Keratinocyte (primary cell): ENCODE measurements around the gene TSC22D4.

Source experiments
- EZH2 ChIP-seq: IDR thresholded peaks from one replicate; pipeline ENCODE4 v1.6.1; 2012; ENCODE audit warnings: inconsistent platforms, mild to moderate bottlenecking, low read length, moderate library complexity
- TF ChIP-seq, protein P1 (sequence below), 3 experiments: IDR thresholded peaks in 1 of 3; conservative IDR thresholded peaks in 1 of 3; optimal IDR thresholded peaks in 1 of 3; 2 replicates in 2 of 3; 3 replicates in 1 of 3; pipeline versions ENCODE3 to v1.5.1; 2011; ENCODE audit warnings: low read length in 3 of 3, mild to moderate bottlenecking in 3 of 3, moderate library complexity in 2 of 3, control low read depth in 1 of 3, inconsistent platforms in 1 of 3; ENCODE audit not compliant: insufficient read depth in 2 of 3; ENCODE audit errors: extremely low read depth in 1 of 3

DNA sequence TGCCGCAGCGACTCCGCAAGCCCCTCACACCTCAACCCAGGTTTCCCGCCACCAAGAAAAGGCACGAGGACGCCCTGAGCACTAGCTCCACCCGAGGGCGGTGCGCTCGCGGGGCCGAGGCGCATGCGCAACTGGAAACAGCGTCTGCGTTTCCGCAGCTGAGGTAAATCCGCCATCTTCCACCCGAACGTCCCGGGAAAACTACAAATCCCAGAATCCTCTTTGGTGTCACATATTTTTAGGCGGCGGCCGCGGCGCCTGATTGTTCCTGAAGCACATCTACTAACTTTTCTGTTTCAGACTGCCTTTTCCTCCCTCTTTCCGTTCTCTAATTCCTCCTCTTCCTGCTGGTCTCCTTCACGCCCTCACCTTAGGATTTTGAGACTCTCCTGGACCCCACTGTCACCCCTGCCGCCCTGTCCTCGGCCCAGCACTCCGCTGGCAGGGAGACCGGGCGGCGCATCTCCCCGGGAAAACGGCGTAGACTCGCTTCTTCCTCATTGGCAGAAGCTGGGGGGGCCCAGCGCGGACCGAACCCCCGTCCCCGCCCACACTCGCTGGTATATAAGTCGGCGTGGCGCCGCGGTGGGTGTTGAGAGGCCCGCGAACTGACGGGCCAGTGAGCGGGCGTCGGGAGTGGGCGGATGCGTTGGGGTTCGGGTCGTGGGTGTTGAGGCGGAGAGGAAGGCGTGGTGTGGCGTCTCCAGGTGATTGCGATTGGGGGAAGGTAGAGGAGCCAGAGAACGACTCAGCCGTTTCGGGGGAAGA, 50.6 kb downstream of the TSC22D4 start, which contains the start of gene ZCWPW1:
- TF ChIP-seq EZH2: no peak
- TF ChIP-seq, protein P1, sequence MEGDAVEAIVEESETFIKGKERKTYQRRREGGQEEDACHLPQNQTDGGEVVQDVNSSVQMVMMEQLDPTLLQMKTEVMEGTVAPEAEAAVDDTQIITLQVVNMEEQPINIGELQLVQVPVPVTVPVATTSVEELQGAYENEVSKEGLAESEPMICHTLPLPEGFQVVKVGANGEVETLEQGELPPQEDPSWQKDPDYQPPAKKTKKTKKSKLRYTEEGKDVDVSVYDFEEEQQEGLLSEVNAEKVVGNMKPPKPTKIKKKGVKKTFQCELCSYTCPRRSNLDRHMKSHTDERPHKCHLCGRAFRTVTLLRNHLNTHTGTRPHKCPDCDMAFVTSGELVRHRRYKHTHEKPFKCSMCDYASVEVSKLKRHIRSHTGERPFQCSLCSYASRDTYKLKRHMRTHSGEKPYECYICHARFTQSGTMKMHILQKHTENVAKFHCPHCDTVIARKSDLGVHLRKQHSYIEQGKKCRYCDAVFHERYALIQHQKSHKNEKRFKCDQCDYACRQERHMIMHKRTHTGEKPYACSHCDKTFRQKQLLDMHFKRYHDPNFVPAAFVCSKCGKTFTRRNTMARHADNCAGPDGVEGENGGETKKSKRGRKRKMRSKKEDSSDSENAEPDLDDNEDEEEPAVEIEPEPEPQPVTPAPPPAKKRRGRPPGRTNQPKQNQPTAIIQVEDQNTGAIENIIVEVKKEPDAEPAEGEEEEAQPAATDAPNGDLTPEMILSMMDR (optimal IDR thresholded peaks at IDR 0.05 in 1 of 3, IDR thresholded peaks at IDR 0.05 in 1 of 3, conservative IDR thresholded peaks at IDR 0.05 in 1 of 3; ENCODE audit: extremely low read depth in 1 of 3, insufficient read depth in 2 of 3, low read length in 3 of 3): no peak
